Colonic mucosa (tissue), 4 donors: ENCODE results near the gene ATCAY. TPM values are rescaled to one million over a fixed set of nuclear protein-coding genes. Genes with fewer than 3 reads are reported as not detected.

Experiments
- DNase-seq: peaks from one replicate; pipeline ENCODE4 v3.0.0-alpha.2; 2020
- H3K27ac ChIP-seq: fragments of 200-600 bp; one replicate; pipeline ENCODE4 v1.8.0; 2021
- H3K27me3 ChIP-seq: fragments of 200-600 bp; one replicate; pipeline ENCODE4 v1.8.0; 2021
- H3K36me3 ChIP-seq: fragments of 200-600 bp; one replicate; pipeline ENCODE4 v1.8.0; 2021
- H3K4me1 ChIP-seq: fragments of 200-600 bp; one replicate; pipeline ENCODE4 v1.8.0; 2021; ENCODE audit warnings: mild to moderate bottlenecking
- H3K4me3 ChIP-seq: fragments of 200-600 bp; one replicate; pipeline ENCODE4 v1.8.0; 2021
- H3K9ac ChIP-seq, 2 donors: one replicate each; pipeline ENCODE4 v1.7.0; 2013; ENCODE audit warnings: control low read depth in 2 of 2, low read depth in 2 of 2, low read length in 2 of 2
- H3K9me3 ChIP-seq: fragments of 200-600 bp; one replicate; pipeline ENCODE4 v1.8.0; 2021
- intact Hi-C: fragments of 100-400 bp; cut with DNase I; formaldehyde crosslinking; loops from one replicate; pipeline ENCODE4 v1.14.1; 2022
- total RNA-seq, 2 donors: library from RNA; stranded (reverse); fragmentation: NEBNext Ultra II Directional in 1 of 2; extraction: Animal tissue kit (Norgen Biotek cat#: 25700) in 1 of 2; gene quantifications; one replicate each; pipeline ENCODE4 v1.2.1, GENCODE V29; 2021
- TF ChIP-seq, protein P1 (sequence below): fragments of 200-600 bp; IDR thresholded peaks from one replicate; pipeline ENCODE4 v1.8.0; 2022; ENCODE audit warnings: antibody characterized with exemption, mild to moderate bottlenecking
- donor health status: healthy.
- donor health status: DM: no; HTN: no; CAD: no.
- donor health status: DM: no; HTN: no; CAD: no.

Gene ATCAY
- total RNA-seq, 2 donors from 2014 or later, result 0.12 to 1.0 TPM

DNA sequence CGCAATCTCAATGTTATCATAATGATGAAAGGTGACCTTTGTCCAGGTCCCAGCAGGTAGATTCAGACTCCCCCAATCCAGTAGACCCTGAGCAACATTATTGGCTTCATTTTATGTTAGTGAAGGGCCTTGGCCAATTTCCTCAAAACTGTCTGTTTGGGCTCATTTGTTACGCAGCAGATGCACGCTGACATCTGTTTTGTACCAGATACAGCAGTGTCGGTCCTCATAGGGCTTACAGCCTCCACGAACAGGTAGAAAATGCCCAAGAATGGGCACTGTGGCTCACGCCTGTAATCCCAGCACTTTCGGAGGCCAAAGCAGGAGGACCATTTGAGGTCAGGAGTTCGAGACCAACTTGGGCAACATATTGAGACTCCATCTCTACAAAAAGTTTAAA lies 39.3 kb downstream of the ATCAY start:
- Histone ChIP-seq H3K4me3 (no peak overlapping the region), H3K36me3 (no peaks in the 10 kb centered on the region), H3K27me3 (no peaks in the 10 kb centered on the region), H3K4me1 (no peaks in the 10 kb centered on the region), H3K9ac (no peak overlapping the region), H3K27ac (no peak overlapping the region), H3K9me3 (no peaks in the 10 kb centered on the region)
- TF ChIP-seq, protein P1, sequence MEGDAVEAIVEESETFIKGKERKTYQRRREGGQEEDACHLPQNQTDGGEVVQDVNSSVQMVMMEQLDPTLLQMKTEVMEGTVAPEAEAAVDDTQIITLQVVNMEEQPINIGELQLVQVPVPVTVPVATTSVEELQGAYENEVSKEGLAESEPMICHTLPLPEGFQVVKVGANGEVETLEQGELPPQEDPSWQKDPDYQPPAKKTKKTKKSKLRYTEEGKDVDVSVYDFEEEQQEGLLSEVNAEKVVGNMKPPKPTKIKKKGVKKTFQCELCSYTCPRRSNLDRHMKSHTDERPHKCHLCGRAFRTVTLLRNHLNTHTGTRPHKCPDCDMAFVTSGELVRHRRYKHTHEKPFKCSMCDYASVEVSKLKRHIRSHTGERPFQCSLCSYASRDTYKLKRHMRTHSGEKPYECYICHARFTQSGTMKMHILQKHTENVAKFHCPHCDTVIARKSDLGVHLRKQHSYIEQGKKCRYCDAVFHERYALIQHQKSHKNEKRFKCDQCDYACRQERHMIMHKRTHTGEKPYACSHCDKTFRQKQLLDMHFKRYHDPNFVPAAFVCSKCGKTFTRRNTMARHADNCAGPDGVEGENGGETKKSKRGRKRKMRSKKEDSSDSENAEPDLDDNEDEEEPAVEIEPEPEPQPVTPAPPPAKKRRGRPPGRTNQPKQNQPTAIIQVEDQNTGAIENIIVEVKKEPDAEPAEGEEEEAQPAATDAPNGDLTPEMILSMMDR, result no peak
- intact Hi-C loops, result no loop called here
- DNase-seq, result no peak

DNA sequence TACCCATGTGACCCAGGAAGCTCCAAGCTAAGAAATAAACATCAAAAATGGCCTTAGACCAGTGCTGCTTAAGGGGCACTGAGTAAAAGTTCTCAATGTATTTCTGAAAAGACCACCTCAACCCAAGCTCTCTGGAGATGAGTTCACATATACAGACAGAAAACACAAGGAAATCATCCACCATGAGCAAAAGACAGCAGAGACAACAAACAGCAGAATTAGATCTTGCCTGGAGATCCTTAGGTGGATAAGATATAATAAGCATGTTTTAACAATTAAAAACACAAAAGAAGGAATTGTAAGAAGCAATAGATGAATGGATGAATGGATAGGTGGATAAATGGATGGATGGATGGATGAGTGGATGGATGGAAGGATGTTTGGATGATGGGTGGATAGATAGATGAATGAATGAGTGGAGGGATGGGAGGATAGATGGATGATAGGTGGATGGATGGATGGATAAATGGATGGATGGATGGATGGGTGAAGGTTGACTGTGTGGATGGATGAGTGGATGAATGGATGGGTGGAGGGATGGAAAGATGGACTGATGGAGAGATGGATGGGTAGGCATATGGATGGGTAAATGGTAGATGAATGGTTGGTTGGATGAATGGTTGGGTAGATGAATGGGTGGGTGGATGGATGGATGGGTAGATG lies 42.7 kb downstream of the ATCAY start:
- no peaks in the 10 kb centered on the region for H3K27me3 ChIP-seq
- no peak for DNase-seq
- no peak overlapping the region for H3K9ac ChIP-seq
- no peak overlapping the region for H3K27ac ChIP-seq
- TF ChIP-seq, protein P1, result no peak
- intact Hi-C loops, result no loop called here
- H3K4me3 ChIP-seq, result no peak overlapping the region
- no peaks in the 10 kb centered on the region for H3K36me3 ChIP-seq
- no peaks in the 10 kb centered on the region for H3K4me1 ChIP-seq
- H3K9me3 ChIP-seq, result no peaks in the 10 kb centered on the region

DNA sequence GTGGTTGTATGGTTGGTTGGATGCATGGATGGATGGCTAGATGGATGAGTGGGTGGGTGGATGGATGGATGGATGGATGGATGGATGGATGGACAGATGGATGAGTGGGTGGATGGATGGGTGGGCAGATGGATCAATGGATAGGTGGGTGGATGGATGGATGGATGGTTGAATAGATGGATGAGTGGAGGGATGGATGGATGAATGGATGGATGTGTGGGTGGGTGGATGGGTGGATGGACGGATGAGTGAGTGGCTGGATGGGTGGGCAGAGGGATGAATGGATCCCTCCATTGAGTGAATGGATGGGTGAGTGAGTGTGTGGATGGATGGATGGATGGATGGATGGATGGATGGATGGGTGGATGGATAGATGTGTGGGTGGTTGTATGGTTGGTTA lies 43.4 kb downstream of the ATCAY start:
- Histone ChIP-seq H3K4me1 (no peaks in the 10 kb centered on the region), H3K27ac (no peak overlapping the region), H3K4me3 (no peak overlapping the region), H3K27me3 (no peaks in the 10 kb centered on the region), H3K36me3 (no peaks in the 10 kb centered on the region), H3K9ac (no peak overlapping the region), H3K9me3 (no peaks in the 10 kb centered on the region)
- DNase-seq, result no peak
- TF ChIP-seq, protein P1, result no peak
- intact Hi-C loops, result no loop called here

DNA sequence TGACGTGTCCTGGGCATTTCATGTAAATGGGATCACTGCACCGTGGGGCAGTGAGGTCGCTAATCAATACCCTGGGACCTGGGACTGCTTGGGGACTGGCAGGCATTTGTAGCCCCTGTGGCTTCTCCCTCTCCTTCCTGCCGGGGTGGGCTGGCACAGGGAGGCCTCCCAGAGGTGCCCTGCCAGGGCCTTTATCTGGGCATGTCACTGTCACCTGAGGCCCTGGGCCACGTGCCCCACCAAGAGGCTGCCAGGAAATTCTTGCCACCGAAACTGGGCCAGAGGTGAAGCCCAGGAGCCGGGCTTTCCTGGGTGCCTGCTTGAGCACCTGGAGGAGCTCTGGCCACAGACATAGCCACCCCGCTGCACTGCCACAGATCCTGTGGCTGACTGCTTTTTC lies 50.6 kb downstream of the ATCAY start:
- no peaks in the 10 kb centered on the region for H3K9me3 ChIP-seq
- DNase-seq, result no peak

DNA sequence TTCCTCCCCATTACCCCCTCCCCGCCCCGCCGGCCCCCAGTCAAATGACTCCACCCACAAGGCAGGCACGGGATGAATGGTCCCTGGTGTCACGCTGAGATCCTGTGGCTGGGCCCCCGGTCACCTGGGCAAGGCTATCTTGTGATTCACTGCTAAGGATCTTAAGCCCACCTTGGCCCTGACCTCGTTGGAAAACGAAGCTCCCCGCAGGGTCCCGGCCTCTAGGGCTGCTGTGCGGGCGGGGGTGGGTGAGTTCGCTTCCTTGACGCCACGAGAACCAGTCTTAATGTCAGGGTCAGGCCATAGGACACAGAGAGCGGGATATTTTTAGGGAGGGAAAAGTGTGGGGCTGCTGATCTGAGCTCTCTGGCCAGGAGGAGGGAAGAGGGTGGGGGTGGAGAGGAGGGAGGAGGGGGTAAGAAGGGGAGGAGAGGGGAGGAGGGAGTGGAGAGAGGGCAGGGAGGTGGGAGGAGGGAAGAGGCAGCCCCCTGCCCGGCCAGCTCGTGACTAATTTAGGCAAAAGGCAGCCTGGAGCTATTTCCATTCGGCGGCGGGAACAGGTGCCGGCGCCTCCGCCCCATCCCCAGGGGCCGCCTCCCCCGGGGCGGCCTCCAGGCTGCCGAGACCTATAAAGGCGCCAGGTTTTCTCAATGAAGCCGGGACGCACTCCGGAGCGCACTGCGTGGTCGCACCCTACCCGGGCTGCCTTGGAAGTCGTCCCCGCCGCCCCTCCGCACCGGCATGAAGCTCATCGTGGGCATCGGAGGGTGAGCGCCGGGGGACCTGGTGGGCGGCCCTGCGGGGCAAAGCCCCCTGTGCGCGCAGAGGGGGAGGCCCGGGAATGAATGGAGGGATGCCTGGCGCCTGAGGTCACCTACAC lies 52.7 kb downstream of the ATCAY start, which contains the start of gene NMRK2:
Gene NMRK2, plus strand, starts transcription at position 139 of the 880 bp plus-strand sequence. Its CDS starts 603 bp downstream, at position 742.
- DNase-seq, result no peak
- H3K4me3 ChIP-seq, result no peak within 1 kb of the TSS
- intact Hi-C loops, result no loop called here
- H3K27ac ChIP-seq, result no peak within 1 kb of the TSS
- TF ChIP-seq, protein P1, result no peak
- H3K27me3 ChIP-seq, result peaks cover 5% of the 10 kb centered on the region
- H3K9me3 ChIP-seq, result no peaks in the 10 kb centered on the region
- H3K36me3 ChIP-seq, result no peaks in the 10 kb centered on the region
- no peak within 1 kb of the TSS for H3K9ac ChIP-seq
- H3K4me1 ChIP-seq, result no peaks in the 10 kb centered on the region

More for the DNA sequence above, 50.6 kb downstream of the ATCAY start:
- TF ChIP-seq, protein P1, result no peak
- Histone ChIP-seq H3K27me3 (peaks cover 5% of the 10 kb centered on the region), H3K4me3 (no peak overlapping the region), H3K9ac (no peak overlapping the region), H3K4me1 (no peaks in the 10 kb centered on the region), H3K27ac (no peak overlapping the region), H3K36me3 (no peaks in the 10 kb centered on the region)
- intact Hi-C loops, result no loop called here
